CD4-positive, alpha-beta T cell treated with Interleukin-4 for 4 hours (primary cell): ENCODE measurements around the gene STYK1.

Experiments
- DNase-seq: peaks from one replicate; pipeline ENCODE4 v3.0.0-alpha.2; 2020

The STYK1 gene, protein sequence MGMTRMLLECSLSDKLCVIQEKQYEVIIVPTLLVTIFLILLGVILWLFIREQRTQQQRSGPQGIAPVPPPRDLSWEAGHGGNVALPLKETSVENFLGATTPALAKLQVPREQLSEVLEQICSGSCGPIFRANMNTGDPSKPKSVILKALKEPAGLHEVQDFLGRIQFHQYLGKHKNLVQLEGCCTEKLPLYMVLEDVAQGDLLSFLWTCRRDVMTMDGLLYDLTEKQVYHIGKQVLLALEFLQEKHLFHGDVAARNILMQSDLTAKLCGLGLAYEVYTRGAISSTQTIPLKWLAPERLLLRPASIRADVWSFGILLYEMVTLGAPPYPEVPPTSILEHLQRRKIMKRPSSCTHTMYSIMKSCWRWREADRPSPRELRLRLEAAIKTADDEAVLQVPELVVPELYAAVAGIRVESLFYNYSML

DNA sequence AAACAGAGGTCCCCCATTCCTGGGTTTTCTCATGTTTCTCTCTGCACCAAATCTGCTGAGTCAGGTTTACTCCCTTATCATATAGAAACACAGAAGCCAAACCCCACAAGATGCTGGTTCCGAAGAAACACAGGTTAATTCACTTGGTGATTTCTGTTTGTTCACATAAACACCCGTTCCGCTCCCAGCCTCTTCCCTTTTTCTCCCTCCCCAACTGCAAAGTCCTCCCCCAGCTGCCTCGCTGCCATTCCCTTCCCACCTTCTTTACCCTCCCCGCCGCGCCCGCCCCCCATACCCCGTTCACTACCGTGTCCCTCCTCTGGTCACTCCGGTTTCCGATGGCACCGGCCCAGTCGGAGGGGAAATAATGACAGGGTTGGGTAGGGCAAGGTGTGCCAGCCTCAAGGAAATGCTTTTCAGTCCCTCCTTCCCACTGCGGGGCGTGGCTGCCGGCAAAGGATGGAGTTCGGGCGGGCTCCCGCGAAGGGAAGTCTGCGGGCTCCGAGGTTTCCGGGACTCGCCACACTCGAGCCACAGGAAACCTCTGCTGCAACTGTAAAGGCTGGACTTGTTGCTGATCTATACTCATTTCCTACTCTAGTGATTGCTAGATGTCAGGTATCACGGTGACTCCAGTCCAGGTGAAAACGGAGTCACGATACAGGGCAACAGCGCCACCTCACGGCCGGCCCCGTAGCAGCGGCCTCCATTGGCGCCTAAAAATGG lies at the start of gene STYK1:
STYK1 (minus strand) TSS at position 394 of the 726 bp plus-strand sequence. CDS start 39,434 bp downstream, outside the sequence.
- peak; percentile 74 for DNase-seq

DNA sequence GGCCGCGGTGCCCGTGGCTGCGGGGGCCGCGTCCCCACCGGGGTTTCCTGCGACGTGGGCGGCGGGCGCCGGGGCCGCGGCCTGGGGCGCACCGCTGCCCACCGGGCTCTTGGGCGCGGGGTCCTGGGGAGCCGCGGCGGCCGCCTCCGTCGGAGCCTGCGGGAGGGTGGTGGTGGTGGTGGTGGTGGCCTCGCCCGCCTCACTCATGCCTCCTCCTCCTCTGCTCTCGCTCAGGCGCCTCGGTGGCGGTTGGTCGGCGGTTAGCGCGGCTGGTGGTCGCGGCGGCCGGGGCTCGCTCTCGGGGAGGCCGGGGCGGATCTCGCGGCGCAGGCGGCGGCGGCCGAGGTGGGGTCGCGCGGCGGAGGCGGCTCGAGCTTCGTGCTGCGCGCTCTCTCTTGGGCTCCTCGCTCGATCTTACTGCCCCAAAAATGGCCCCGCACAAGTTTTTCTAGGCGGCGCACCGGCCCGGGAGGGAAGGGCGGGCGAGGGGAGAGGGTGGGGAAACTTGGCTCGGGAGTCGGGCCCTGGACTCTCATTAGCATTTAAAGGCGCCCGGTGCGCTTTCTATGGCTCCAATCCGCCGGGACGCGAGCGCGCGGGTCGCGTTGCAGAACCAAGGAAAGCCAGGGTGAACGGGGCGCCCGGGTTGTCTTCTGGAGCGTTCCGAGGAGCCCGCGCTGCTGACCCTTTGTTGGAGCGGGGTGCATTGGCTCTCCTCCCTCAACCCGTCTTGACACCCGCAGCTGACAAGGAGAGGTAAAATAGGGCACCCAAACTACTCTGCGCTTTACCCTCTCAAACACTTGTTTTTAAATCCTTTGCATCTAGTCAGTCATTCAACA lies 49.3 kb upstream of the STYK1 start, which contains the start of gene YBX3:
YBX3 (minus strand) TSS at position 419 of the 842 bp plus-strand sequence; CDS start at position 207, 212 bp downstream.
- peak; percentile 33 for DNase-seq

DNA sequence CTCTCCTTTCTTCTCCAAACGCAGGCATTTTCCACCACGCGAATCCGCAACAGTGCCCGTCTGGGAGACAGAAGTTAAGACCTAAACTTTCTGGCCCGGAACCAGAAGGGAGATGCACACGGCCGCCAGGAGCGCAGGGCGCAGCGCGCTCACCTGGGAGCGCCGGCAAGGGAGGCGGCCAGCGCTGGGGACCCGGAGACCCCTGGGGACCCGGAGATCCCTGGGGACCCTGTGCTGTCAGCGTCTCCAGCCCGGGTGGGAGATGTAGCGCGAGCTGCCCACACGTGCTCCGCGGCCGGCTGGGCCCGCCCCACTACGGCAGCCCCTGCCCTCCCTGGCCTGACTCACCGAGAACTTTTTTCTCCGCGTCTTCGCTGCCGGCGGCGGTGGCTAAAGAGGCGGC lies 48.7 kb upstream of the STYK1 start:
- DNase-seq = peak; percentile 29

DNA sequence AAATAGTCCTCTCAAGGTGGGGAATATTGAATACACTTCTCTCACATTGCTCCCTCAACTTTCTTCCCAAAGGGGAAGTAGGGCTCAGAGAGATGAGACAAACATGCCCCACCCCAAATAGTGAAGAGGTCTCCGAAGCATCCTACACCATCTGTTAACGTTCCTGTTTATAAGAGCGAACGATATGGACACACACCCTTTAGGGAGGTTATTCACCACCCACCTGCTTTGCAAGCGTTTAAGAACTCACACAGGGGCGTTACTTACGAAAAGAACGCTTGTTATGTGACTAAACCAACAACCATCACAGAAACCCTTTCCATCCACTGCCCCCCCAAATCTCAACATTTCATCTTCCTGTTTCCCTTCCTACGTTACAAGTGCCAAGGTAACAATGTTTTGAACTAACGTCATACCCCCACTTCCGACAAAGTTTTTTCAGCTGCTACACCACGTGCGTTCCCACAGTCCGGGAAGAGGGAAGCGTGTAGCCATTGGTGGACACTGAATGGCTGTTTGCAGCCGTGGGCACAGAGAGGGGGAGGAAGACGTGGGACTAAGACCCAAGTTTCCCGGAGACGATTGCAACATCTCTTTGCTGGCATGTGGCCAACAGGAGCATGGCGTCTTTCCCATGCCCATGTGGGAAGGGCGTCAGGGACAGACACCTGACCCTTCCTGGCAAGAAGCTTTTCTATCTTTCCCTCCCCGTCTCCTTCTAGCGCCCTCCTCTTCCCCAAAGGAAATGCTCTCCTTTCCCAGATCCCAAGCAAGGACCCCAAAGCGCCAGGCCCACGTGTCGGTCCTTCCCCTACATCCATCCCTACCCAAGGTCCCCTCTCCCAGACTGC lies 48.0 kb upstream of the STYK1 start:
- DNase-seq = peak; percentile 73

DNA sequence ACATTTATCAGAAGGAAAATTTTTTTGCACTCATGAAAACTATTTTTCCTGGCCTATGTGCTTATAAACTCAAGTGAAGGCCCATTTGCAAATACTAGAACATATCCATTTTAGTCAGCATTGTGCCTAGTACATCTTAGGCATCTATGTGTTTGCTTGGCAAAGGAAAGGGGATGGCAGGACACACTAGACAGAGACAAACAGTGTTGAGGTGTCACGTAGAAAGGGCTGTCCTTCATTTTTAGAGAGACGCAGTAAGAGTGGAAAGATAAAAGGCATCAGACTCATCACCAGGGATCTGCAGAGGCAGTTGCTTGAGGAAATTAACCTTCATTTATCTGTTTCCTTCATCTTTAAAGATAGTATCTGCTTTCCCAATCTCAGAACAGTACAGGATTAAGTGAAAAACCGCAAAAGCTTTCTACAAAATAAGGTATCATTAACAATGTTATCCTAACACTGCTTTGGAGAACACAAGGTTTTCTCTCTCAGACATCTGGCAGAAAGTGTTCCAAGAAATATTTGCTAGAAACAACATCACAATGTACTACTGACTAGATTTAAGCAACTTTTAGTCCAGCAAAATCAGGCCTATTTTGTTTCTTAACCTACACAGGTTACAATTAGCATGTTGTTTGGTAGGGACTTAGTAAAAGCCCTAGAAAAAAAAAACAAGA lies 47.3 kb upstream of the STYK1 start:
- DNase-seq = no peak

DNA sequence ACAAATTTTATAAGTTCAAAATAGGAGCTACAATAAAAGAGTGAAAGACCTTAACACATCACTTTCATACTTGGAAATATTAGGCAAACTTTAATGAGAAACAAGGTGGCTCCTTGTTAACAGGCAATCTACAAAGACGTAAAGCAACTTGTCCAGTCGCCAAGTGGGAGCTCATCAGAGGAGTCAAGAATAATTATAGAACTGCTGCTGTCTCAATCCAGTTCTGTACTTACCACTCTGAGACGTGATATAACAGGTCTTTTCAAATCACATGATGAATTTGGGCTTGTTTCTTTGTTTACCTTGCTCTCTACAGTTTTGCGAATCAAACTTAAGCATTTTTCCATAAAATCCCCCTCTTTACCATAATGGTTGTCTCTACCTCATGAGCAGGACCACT lies 45.6 kb upstream of the STYK1 start:
- no peak for DNase-seq

DNA sequence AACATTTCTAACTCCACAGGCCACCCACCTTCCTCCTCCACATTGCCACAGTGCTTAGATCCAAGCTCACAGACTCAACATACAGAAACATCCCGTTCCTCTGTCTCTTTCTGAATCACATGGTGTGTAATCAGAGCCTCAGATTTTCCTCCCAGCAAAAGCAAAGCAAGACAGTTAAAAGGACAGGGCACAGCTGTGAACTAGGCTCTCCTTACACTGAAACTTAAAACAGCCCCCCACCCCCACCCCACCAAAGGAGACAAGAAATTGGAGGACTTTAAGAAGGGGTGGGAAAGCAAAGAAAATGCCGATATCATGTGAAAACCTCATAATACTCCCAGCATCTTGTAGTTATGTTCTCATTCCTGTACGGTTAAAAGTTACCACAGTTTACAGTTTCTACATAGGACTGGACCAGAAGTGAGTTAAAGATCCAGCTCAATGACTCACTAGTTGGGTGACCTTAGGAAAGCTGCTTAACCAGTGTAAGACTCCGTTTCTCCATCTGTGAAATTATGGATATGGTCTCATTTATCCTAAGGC lies 44.5 kb upstream of the STYK1 start:
- DNase-seq = no peak

DNA sequence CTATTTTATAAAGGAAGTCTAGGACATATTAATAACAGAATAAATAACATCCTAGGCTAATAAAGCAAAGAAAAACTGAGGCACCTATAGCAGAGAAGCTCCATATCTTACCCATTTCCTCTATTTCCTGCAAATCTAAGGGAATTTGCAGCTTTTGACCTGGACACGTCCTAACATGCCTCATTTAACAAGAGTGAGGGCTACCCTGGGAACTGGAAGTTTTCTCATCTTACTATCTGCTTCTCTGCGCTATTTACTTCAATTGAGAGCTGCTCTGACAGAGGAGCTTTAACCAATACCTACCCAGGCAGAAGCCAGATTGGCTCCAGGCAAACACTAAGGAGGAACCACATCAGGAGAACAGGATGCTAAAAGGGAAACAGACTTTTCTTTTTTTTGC lies 43.6 kb upstream of the STYK1 start:
- DNase-seq = no peak

DNA sequence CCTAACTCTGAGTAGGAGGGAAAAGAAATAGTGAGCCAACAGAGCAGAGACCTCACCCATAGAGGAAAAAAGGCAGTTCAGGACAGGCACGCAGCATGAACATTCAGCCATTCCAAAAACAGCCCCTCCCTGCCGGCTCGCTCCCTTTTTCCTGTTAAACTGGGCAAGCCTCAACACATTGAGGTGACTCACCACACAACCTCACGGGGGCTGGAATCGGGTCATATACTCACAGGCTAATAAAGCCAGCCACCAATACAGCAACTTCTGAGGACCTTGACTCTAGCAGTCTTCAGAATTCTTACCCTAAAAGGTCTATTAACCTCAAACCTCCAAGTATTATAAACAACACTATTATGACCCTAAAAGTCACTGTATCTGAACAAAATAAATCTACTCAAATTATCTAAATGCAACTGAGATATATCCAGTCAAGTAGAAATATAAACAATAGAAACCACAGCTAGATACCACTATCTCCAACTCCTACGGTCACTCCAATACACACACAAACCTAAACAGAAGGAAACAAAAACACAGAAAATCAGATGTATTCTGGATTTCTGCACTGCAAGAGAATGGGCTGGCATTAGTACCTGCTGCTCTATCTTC lies 43.0 kb upstream of the STYK1 start:
- no peak for DNase-seq

DNA sequence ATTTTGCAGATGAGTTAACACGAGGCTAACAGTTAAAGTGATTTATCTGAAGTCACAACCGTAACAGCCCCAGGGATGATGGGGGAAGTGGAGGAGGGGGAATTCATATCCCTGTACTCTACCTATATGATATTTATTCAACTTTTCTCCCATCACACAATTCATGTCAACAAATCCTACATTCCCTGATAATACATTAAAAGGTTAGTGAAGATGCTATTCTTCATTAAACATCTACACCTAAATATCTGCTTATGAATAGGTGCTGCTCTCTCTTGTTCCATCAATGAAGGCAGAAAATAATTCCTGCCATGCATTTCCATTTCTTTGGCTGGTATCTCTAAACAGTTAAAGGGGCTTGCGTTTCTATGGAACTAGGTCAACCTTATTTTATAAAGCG lies 42.4 kb upstream of the STYK1 start:
- no peak for DNase-seq

DNA sequence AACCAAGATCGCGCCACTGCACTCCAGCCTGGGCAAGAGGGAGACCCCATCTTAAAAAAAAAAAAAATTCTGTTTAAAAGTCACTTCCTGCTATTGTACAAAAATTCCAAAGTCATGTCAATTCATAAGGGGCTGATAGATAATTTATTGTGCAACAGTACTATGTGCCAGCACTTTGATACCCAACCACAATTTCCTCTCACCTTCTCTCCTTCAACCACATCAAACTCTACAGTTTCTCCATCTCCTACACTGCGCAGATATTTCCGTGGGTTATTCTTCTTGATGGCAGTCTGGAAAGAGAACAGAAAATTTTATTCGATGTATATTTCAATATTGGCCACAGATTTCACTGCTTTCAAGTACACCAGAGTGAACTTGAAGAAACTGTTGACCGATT lies 41.6 kb upstream of the STYK1 start:
- DNase-seq = peak; percentile 8

DNA sequence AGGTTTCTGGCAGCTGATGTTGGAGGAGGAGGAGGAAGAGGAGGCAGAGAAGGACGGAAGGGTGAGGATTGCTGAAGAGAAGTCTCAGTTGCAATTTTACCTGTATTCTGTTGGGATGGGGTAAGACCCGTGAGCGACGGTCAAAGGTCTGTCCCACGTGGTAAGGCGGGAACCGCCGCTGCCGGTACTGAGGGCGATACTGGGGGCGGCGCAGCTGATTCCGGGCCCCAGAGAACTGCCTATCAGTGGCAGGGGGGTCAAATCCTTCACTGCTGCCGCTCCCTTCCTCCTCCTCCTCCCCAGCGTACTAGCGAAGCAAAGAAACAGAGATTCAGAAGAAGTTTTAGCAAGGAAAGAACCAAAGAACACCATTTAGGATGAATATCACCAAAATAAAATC lies 36.0 kb upstream of the STYK1 start:
- DNase-seq = no peak

DNA sequence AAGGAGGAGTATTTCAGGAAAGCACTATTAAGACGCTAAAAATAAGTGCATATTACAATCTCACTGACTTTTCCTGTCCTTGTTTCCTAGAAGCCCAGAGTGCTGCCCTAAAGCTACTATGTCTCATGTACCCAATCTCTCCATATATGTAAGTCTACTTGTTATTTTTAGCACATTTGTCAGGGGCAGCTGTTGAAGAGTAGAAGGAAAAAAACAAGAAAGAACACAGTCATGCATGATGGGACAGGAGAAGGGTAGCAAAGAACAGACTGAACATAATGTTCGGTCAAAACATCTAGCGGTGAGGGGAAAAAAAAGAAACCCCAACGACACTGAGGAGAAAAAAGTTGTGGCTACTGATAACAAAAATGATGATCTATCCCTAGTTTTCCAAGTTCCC lies 35.0 kb upstream of the STYK1 start:
- no peak for DNase-seq

DNA sequence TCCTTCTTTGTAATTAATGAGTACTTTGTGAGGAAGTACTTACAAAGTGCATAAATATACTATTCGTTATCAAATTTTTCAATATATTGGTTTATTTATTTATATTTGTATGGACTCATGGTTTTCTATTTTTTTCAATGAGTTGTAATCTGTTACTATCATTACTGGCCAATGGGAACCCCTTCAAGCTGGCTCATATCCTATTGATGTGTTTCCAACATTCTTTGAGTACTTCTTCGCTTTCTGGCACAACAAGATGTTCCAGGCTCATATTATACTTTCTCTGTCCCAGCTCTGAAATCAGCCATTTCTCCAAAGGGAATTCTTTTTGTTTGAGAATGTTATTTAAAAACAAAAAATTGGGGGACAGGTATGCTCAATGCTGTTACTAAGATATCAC lies 31.8 kb upstream of the STYK1 start:
- no peak for DNase-seq

DNA sequence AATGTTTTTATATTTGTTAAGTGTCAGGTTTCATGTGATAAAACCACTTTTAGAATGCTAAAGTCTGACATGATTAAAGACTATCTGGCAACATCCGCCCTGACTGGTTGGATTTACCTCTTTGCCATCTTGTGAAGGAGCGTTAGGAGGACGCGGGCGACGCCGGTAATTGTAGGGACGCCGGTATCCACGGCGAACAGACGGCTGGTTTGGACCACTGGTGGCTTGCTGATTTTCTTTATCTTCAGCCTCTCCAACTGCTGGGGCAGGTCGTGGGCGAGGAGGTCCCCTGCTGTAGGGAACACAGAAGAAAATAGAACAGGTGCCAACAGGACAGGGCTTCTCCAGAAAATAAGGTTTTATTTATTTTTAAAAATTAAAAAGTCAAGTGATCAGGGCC lies 28.0 kb upstream of the STYK1 start:
- no peak for DNase-seq

DNA sequence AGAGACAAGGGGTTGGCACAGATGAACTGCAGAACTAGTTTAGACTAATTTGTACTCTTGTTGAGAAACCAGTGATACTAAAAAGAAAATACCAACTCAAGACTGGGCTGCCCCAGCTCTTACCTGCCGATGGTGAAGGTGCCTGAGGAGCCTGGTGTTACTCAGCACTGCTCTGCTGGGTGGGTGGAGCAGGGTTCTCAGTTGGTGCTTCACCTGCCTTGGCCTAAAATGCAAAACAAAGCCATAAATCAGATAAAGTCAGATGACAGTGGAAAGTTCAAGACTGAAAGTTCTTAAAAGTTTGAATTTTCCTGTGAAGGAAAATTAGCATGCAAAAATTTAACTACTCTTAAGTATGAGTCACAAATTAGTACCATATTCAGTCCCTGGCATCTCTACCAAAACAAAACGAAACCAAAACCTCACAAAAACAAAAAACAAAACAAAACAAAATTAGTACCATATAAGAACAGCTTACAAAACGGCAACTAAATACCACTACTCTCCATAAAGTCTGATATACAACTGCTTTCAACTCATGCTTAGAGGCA lies 27.4 kb upstream of the STYK1 start:
- peak; percentile 28 for DNase-seq

DNA sequence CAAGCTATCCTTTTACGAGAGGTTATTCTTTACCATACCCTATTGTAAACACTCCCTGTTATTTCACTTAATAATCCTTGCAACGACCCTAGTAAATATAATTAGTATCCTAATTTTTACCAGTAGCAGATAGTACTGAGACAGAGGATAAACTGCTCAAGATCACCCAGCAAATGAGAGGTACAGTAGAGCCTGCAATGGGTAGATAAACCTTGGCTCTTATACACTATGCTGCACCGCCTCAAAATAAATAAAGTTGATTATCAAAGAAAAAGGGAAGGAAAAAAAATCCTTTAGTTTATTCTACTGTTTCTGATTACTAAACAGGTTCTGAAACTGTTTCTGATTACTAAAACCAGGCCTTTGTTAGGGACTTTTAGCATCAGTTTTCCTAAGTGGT lies 26.7 kb upstream of the STYK1 start:
- DNase-seq = no peak

DNA sequence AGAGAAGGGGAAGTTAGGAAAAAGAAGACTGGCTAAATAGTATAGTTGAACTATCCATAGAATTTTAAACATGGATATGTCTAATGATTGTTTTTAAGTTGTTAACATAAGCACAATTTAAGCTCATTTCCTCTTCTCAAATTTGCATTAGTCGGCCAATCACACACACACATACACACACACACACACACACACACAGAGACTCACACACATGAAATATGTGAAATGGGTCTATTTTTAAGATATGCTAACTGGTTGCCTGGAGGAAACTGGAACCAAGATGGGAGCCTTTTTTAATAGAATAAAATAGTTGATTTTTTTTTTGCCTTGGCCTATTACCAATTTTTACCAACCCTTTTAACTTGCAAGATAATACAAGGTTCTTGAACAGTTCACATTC lies 24.0 kb upstream of the STYK1 start:
- no peak for DNase-seq

DNA sequence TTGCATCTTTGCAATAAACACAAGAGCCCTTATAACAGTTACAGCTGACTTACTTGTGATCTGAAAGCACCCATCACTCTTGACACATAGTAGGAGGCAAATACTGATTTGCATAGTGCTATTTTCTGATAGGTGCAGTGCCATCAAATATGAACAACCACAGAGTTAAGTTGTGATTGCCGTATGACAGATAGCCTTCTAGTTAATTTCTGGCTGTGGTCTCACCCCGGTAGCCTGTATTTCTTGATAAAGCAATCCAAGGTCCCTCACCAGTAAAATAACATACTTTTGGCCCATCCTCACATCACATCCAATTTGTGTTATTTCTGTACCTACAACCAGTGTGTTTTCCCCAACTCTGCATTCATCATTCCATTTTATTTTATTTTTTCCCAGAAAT lies 23.3 kb upstream of the STYK1 start:
- no peak for DNase-seq

DNA sequence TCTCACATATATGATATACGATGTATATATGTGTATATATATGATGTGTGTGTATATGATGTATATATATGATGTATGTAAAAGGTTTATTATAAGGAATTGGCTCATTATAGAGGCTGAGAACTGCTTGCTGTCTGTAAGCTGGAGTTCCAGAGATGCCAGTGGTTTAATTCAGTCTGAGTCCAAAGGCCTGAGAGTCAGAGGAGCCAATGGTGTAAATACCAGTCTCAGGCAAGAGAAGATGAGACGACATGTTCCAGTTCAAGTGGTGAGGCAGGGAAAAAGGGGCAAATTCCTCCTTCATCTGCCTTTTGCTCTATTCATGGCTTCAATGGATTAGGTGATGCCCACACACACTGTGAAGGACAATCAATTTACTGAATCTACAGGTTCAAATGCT lies 17.1 kb upstream of the STYK1 start:
- no peak for DNase-seq

DNA sequence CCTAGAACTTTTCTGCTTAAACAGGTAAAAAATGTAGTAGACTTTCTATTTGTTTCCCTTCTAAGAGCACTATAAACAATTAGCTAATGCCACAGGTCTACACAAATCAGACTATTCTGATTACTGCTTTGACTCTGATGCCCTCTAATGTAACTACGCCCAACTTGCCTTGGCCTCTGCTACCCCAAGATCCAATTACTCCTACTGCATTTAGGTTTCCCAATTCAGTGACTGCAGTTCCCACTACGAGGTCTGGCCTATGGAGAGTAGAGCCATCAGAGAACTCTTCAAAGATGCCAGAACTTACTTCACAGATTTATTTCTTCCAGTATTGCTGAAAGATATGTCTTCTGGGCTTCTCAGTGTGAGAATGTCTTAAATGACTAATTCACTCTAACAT lies 15.3 kb upstream of the STYK1 start:
- DNase-seq = no peak
